RWPE2 (cell line): ENCODE results near the gene EPB41L2.

Experiments used
- ATAC-seq: fragments of 200-7000 bp; cut with Tn5 transposase; 3 replicates; pipeline ENCODE4 v1.9.1; 2021; ENCODE audit warnings: low read depth
- DNase-seq: peaks from one replicate; pipeline ENCODE4 v3.0.0-alpha.2; 2020; ENCODE audit warnings: low spot score
- H3K27ac ChIP-seq: fragments of 450-650 bp; 2 replicates; pipeline ENCODE4 v1.5.1; 2017; ENCODE audit warnings: mild to moderate bottlenecking; ENCODE audit not compliant: poor library complexity, severe bottlenecking
- H3K27me3 ChIP-seq: fragments of 250-450 bp; sonication (Bioruptor Pico); 2 replicates; pipeline ENCODE4 v1.5.1; 2021; ENCODE audit warnings: mild to moderate bottlenecking, moderate library complexity; ENCODE audit not compliant: insufficient read depth, poor library complexity, severe bottlenecking
- H3K36me3 ChIP-seq: fragments of 250-450 bp; sonication (Bioruptor Pico); 2 replicates; pipeline ENCODE4 v1.5.1; 2020; ENCODE audit warnings: low read depth, mild to moderate bottlenecking, moderate library complexity
- H3K4me1 ChIP-seq: fragments of 250-450 bp; sonication (Bioruptor Pico); 2 replicates; pipeline ENCODE4 v1.5.1; 2021; ENCODE audit warnings: mild to moderate bottlenecking, moderate library complexity; ENCODE audit not compliant: insufficient read depth, poor library complexity, severe bottlenecking
- H3K4me3 ChIP-seq: fragments of 250-450 bp; sonication (Bioruptor Pico); 2 replicates; pipeline ENCODE4 v1.5.1; 2021; ENCODE audit warnings: mild to moderate bottlenecking, moderate library complexity; ENCODE audit not compliant: severe bottlenecking
- H3K9me3 ChIP-seq: fragments of 250-450 bp; sonication (Bioruptor Pico); 2 replicates; pipeline ENCODE4 v1.5.1; 2021; ENCODE audit warnings: mild to moderate bottlenecking, moderate library complexity; ENCODE audit not compliant: severe bottlenecking
- TF ChIP-seq, protein P1 (sequence below): fragments of 450-650 bp; IDR thresholded peaks from one replicate; pipeline ENCODE4 v1.5.1; 2017; ENCODE audit warnings: mild to moderate bottlenecking, moderate library complexity; ENCODE audit not compliant: poor library complexity, severe bottlenecking

The EPB41L2 gene

GRCh38 chr6:130859161-130859867 is 203.7 kb downstream of the EPB41L2 start:
- peaks cover 4% of the 10 kb centered on the region for H3K4me1 ChIP-seq
- H3K27ac ChIP-seq = no peak overlapping the region
- H3K9me3 ChIP-seq = no peaks in the 10 kb centered on the region
- no peaks in the 10 kb centered on the region for H3K27me3 ChIP-seq
- no peak overlapping the region for H3K4me3 ChIP-seq
- H3K36me3 ChIP-seq = peaks cover 7% of the 10 kb centered on the region
- DNase-seq (no peak), ATAC-seq (no peak)
- TF ChIP-seq, protein P1, sequence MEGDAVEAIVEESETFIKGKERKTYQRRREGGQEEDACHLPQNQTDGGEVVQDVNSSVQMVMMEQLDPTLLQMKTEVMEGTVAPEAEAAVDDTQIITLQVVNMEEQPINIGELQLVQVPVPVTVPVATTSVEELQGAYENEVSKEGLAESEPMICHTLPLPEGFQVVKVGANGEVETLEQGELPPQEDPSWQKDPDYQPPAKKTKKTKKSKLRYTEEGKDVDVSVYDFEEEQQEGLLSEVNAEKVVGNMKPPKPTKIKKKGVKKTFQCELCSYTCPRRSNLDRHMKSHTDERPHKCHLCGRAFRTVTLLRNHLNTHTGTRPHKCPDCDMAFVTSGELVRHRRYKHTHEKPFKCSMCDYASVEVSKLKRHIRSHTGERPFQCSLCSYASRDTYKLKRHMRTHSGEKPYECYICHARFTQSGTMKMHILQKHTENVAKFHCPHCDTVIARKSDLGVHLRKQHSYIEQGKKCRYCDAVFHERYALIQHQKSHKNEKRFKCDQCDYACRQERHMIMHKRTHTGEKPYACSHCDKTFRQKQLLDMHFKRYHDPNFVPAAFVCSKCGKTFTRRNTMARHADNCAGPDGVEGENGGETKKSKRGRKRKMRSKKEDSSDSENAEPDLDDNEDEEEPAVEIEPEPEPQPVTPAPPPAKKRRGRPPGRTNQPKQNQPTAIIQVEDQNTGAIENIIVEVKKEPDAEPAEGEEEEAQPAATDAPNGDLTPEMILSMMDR = no peak

GRCh38 chr6:130858498-130859160 is 204.4 kb downstream of the EPB41L2 start:
- no peak overlapping the region for H3K4me3 ChIP-seq
- no peaks in the 10 kb centered on the region for H3K27me3 ChIP-seq
- DNase-seq (no peak), ATAC-seq (no peak)
- H3K9me3 ChIP-seq = no peaks in the 10 kb centered on the region
- TF ChIP-seq, protein P1 = no peak
- H3K4me1 ChIP-seq = peaks cover 4% of the 10 kb centered on the region
- peaks cover 7% of the 10 kb centered on the region; the same call in 1 of the 2 replicates for H3K36me3 ChIP-seq
- H3K27ac ChIP-seq = no peak overlapping the region

- Histone ChIP-seq H3K9me3 (no peaks in the 10 kb centered on the region), H3K27ac (no peak overlapping the region), H3K4me1 (peaks cover 4% of the 10 kb centered on the region), H3K27me3 (no peaks in the 10 kb centered on the region), H3K36me3 (peaks cover 7% of the 10 kb centered on the region; the same call in 1 of the 2 replicates), H3K4me3 (no peak overlapping the region)
- TF ChIP-seq, protein P1 = no peak
- no peak for DNase-seq
- 0 out of 3 replicates have a peak, but pooled peaks have one; percentile 21 for ATAC-seq
Measured at GRCh38 chr6:130858054-130858453, 205.0 kb downstream of the EPB41L2 start.

DNA sequence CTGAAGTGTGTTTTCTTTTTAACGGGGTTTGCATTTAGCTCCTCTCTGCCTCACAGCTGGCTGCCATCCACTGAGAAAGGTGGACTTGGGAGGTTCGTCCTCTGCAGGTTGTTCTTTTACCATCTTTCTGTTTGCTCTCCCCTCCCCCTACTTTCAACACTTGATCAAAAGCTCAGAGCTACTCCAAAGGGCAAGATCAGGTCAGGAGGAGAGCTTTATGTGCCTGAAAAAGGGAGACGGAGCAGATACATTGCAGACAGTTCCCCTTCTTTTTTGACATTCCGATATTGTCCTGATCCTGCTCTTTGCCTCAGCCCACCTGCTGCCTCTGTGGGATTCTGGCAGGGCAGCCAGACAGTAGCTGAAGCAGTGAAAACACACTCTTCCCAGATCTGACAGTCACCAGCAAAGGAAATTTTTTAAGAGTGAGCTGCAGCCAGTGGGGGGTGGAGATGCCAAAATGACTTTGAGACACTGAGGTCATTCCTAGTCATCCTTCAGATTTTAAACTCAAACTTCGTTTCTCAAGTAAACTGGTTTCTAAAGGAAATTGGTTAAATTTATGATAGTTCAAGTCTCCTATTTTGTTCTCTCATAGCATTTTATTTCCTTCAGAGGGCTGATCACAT is 209.4 kb downstream of the EPB41L2 start:
- H3K9me3 ChIP-seq = no peaks in the 10 kb centered on the region
- TF ChIP-seq, protein P1 = no peak
- no peaks in the 10 kb centered on the region for H3K36me3 ChIP-seq
- no peak for DNase-seq
- H3K27me3 ChIP-seq = no peaks in the 10 kb centered on the region
- ATAC-seq = no peak
- no peak overlapping the region for H3K27ac ChIP-seq
- peaks cover 4% of the 10 kb centered on the region for H3K4me1 ChIP-seq
- no peak overlapping the region for H3K4me3 ChIP-seq
